A549 (cell line): ENCODE measurements around the gene PSMB5.

ENCODE experiments used
- EHMT2 ChIP-seq: fragments of 200-600 bp; sonication (generic); IDR thresholded peaks from 2 replicates; pipeline ENCODE4 v1.6.1; 2016; ENCODE audit warnings: antibody characterized with exemption, low read depth, mild to moderate bottlenecking, moderate library complexity
- ESRRA ChIP-seq: fragments of 150-350 bp; IDR thresholded peaks from 2 replicates; pipeline ENCODE4 v1.6.1; 2014; ENCODE audit warnings: mild to moderate bottlenecking, low read length, borderline replicate concordance
- TF ChIP-seq, protein P1 (sequence below): fragments of 450-650 bp; IDR thresholded peaks from 2 replicates; pipeline ENCODE4 v1.6.1; 2014; ENCODE audit warnings: antibody characterized with exemption
- TF ChIP-seq, protein P2 (sequence below): fragments of >200 bp; sonication (Bioruptor Twin); formaldehyde crosslinking; IDR thresholded peaks from 3 replicates; pipeline ENCODE4 v1.5.1; 2016

DNA sequence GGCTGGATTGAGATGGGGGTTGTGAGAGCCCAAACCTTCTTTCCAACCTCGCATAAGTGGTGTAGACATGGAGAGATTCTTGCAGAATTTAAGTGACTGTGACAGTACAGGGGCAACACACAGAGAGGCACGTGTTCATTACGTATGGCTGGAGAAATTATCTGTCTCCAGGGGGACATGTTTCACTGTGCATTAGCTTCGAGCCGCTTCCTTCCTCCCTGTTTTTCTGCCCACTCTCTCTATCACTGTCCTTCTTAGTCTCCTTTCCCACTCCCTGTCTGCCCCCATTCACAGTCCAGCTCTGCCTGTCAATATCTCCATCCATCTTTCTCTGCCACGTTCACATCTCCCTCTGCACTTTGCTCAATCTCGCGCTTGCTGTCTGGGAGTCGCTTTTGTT, 13.3 kb downstream of the PSMB5 start:
- TF ChIP-seq, protein P1, sequence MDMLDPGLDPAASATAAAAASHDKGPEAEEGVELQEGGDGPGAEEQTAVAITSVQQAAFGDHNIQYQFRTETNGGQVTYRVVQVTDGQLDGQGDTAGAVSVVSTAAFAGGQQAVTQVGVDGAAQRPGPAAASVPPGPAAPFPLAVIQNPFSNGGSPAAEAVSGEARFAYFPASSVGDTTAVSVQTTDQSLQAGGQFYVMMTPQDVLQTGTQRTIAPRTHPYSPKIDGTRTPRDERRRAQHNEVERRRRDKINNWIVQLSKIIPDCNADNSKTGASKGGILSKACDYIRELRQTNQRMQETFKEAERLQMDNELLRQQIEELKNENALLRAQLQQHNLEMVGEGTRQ: no peak
- TF ChIP-seq, protein P2, sequence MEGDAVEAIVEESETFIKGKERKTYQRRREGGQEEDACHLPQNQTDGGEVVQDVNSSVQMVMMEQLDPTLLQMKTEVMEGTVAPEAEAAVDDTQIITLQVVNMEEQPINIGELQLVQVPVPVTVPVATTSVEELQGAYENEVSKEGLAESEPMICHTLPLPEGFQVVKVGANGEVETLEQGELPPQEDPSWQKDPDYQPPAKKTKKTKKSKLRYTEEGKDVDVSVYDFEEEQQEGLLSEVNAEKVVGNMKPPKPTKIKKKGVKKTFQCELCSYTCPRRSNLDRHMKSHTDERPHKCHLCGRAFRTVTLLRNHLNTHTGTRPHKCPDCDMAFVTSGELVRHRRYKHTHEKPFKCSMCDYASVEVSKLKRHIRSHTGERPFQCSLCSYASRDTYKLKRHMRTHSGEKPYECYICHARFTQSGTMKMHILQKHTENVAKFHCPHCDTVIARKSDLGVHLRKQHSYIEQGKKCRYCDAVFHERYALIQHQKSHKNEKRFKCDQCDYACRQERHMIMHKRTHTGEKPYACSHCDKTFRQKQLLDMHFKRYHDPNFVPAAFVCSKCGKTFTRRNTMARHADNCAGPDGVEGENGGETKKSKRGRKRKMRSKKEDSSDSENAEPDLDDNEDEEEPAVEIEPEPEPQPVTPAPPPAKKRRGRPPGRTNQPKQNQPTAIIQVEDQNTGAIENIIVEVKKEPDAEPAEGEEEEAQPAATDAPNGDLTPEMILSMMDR: no peak
- TF ChIP-seq EHMT2: no peak
- TF ChIP-seq ESRRA: no peak
